Loucy (cell line): ENCODE results near the gene NOL8.

Experiments
- H2AFZ ChIP-seq: fragments of 200-600 bp; sonication (generic); 2 replicates; pipeline ENCODE4 v1.6.0; 2016; ENCODE audit warnings: antibody characterized with exemption, mild to moderate bottlenecking, low read length, moderate library complexity
- H3F3A ChIP-seq: fragments of 200-600 bp; 2 replicates; pipeline ENCODE4 v1.6.0; 2016; ENCODE audit warnings: antibody characterized with exemption, low read depth, mild to moderate bottlenecking
- H3K27me3 ChIP-seq: fragments of 200-600 bp; sonication (generic); 2 replicates; pipeline ENCODE4 v1.6.1; 2014; ENCODE audit warnings: low read length, mild to moderate bottlenecking; ENCODE audit not compliant: insufficient read depth, poor library complexity, severe bottlenecking
- H3K36me3 ChIP-seq: fragments of 200-600 bp; sonication (generic); 2 replicates; pipeline ENCODE4 v1.6.1; 2016; ENCODE audit warnings: low read length; ENCODE audit not compliant: insufficient read depth
- H3K4me1 ChIP-seq: fragments of 200-600 bp; sonication (generic); 2 replicates; pipeline ENCODE4 v1.5.1; 2014; ENCODE audit warnings: low read length, mild to moderate bottlenecking; ENCODE audit not compliant: insufficient read depth, poor library complexity, severe bottlenecking
- H3K4me2 ChIP-seq: fragments of 200-600 bp; sonication (generic); 2 replicates; pipeline ENCODE4 v1.6.0; 2014; ENCODE audit warnings: antibody characterized with exemption, low read length, low read depth, mild to moderate bottlenecking; ENCODE audit not compliant: poor library complexity, severe bottlenecking
- H3K4me3 ChIP-seq: fragments of 200-600 bp; sonication (generic); 2 replicates; pipeline ENCODE4 v1.5.1; 2014; ENCODE audit warnings: low read length, mild to moderate bottlenecking, mixed read lengths; ENCODE audit not compliant: poor library complexity, severe bottlenecking
- H3K79me2 ChIP-seq: fragments of 200-600 bp; sonication (generic); 2 replicates; pipeline ENCODE4 v1.6.1; 2014; ENCODE audit warnings: low read length; ENCODE audit not compliant: insufficient read depth
- H3K9ac ChIP-seq: fragments of 200-600 bp; sonication (generic); 2 replicates; pipeline ENCODE4 v1.6.0; 2014; ENCODE audit warnings: mild to moderate bottlenecking, low read depth, low read length, moderate library complexity; ENCODE audit not compliant: poor library complexity, severe bottlenecking
- H3K9me2 ChIP-seq: fragments of 200-600 bp; sonication (generic); replicated peaks from 2 replicates; pipeline ENCODE4 v1.6.1; 2016; ENCODE audit warnings: low read depth, low read length, mixed read lengths
- H3K9me3 ChIP-seq: fragments of 200-600 bp; sonication (generic); 2 replicates; pipeline ENCODE4 v1.6.1; 2014; ENCODE audit warnings: mild to moderate bottlenecking, antibody characterized with exemption, low read length, low read depth; ENCODE audit not compliant: insufficient read depth
- H4K20me1 ChIP-seq: fragments of 200-600 bp; sonication (generic); 2 replicates; pipeline ENCODE4 v1.6.0; 2014; ENCODE audit warnings: antibody characterized with exemption, low read length, mild to moderate bottlenecking; ENCODE audit not compliant: insufficient read depth, poor library complexity, severe bottlenecking
- CTCF ChIP-seq: fragments of 200-600 bp; sonication (generic); conservative IDR thresholded peaks from 2 replicates; pipeline ENCODE4 v1.5.1; 2014; ENCODE audit warnings: mild to moderate bottlenecking, antibody characterized with exemption, low read length
- EZH2phosphoT487 ChIP-seq: fragments of 200-600 bp; IDR thresholded peaks from 2 replicates; pipeline ENCODE4 v1.6.1; 2018; ENCODE audit warnings: antibody characterized with exemption, mild to moderate bottlenecking, moderate library complexity, borderline replicate concordance

The NOL8 gene

GRCh38 chr9:92308893-92309292 lies 16.3 kb downstream of the NOL8 start:
- H3K36me3 ChIP-seq, result peaks cover 71% of the 10 kb centered on the region

GRCh38 chr9:92300936-92301335 lies 24.2 kb downstream of the NOL8 start:
- H3K9me3 ChIP-seq, result no peaks in the 10 kb centered on the region
- no peak overlapping the region for H3K4me2 ChIP-seq
- no peaks in the 10 kb centered on the region for H3K27me3 ChIP-seq
- no peaks in the 10 kb centered on the region for H4K20me1 ChIP-seq
- no peak overlapping the region for H3K4me3 ChIP-seq
- no peaks in the 10 kb centered on the region for H3K9me2 ChIP-seq
- H3K79me2 ChIP-seq, result no peaks in the 10 kb centered on the region
- no peak for TF ChIP-seq CTCF
- no peak for TF ChIP-seq EZH2phosphoT487
- H3K4me1 ChIP-seq, result no peaks in the 10 kb centered on the region
- H3F3A ChIP-seq, result peaks cover 4% of the 10 kb centered on the region; the same call in 1 of the 2 replicates
- H2AFZ ChIP-seq, result no peak overlapping the region
- no peak overlapping the region for H3K9ac ChIP-seq
- H3K36me3 ChIP-seq, result peaks cover 83% of the 10 kb centered on the region

More at GRCh38 chr9:92308893-92309292, 16.3 kb downstream of the NOL8 start:
- H2AFZ ChIP-seq, result no peak overlapping the region
- TF ChIP-seq EZH2phosphoT487, result no peak
- TF ChIP-seq CTCF, result no peak
- H3K9me3 ChIP-seq, result no peaks in the 10 kb centered on the region
- H3K27me3 ChIP-seq, result no peaks in the 10 kb centered on the region
- H4K20me1 ChIP-seq, result no peaks in the 10 kb centered on the region
- no peaks in the 10 kb centered on the region for H3F3A ChIP-seq
- H3K4me3 ChIP-seq, result no peak overlapping the region
- no peak overlapping the region for H3K4me2 ChIP-seq
- no peak overlapping the region for H3K9ac ChIP-seq
- H3K4me1 ChIP-seq, result peaks cover 10% of the 10 kb centered on the region
- no peaks in the 10 kb centered on the region for H3K9me2 ChIP-seq
- H3K79me2 ChIP-seq, result peaks cover 8% of the 10 kb centered on the region

- Histone ChIP-seq H3K79me2 (peaks cover 12% of the 10 kb centered on the region; the same call in 1 of the 2 replicates), H3K4me1 (peaks cover 15% of the 10 kb centered on the region), H4K20me1 (no peaks in the 10 kb centered on the region), H3K4me2 (no peak overlapping the region), H3K9ac (no peak overlapping the region), H3K27me3 (no peaks in the 10 kb centered on the region), H3K9me2 (no peaks in the 10 kb centered on the region), H3K4me3 (no peak overlapping the region), H3F3A (peaks cover 7% of the 10 kb centered on the region; the same call in 1 of the 2 replicates), H2AFZ (no peak overlapping the region), H3K9me3 (no peaks in the 10 kb centered on the region), H3K36me3 (peaks cover 66% of the 10 kb centered on the region)
- TF ChIP-seq EZH2phosphoT487 (no peak), CTCF (no peak)
These were observed 26.0 kb downstream of the NOL8 start for GRCh38 chr9:92299116-92299515.
